ENCODE measurements around the gene RAB11A.

DNA sequence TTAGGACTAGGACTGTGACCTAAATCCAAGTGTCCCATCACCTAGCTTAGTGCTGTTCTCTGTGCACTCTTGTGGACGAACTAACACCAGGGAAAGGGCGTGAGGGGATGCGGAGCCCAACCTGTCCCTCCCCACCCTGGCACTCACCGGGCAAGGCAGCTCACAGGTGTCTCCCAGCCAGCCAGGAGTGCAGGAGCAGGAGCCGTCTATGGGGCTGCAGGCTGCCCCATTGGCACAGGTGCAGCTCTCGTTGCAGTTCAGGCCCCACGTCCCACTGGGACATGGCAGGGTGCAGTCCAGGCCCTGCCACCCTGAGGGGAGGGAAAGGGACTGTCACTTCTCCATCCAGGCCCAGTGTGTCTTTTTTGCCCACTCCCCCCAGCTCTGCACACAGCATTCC, 60.3 kb downstream of the RAB11A start:
- TF ChIP-seq, protein P1, sequence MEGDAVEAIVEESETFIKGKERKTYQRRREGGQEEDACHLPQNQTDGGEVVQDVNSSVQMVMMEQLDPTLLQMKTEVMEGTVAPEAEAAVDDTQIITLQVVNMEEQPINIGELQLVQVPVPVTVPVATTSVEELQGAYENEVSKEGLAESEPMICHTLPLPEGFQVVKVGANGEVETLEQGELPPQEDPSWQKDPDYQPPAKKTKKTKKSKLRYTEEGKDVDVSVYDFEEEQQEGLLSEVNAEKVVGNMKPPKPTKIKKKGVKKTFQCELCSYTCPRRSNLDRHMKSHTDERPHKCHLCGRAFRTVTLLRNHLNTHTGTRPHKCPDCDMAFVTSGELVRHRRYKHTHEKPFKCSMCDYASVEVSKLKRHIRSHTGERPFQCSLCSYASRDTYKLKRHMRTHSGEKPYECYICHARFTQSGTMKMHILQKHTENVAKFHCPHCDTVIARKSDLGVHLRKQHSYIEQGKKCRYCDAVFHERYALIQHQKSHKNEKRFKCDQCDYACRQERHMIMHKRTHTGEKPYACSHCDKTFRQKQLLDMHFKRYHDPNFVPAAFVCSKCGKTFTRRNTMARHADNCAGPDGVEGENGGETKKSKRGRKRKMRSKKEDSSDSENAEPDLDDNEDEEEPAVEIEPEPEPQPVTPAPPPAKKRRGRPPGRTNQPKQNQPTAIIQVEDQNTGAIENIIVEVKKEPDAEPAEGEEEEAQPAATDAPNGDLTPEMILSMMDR (conservative IDR thresholded peaks at IDR 0.05; ENCODE audit: low read length) = no peak
- TF ChIP-seq EZH2phosphoT487 (IDR thresholded peaks at IDR 0.05; ENCODE audit: borderline replicate concordance, low read depth, low read length) = no peak

Data from OCI-LY7 (cell line).